Muscle of leg (tissue), 16 donors: ENCODE measurements around the gene C3orf22. TPM values are rescaled to one million over a fixed set of nuclear protein-coding genes. Genes with fewer than 3 reads are reported as not detected.
"Not testable (repeated sequence)": the region's sequence is repeated elsewhere in the genome, so short reads cannot be mapped to it uniquely, and the experiment has no call there.

Experiments used
- DNase-seq: peaks from one replicate; pipeline ENCODE4 v3.0.0; 2013
- H3K27ac ChIP-seq: one replicate; pipeline ENCODE4 v1.5.1; 2013; ENCODE audit warnings: mild to moderate bottlenecking, low read length, control low read depth
- H3K27me3 ChIP-seq: one replicate; pipeline ENCODE4 v1.6.1; 2013; ENCODE audit warnings: low read length; ENCODE audit not compliant: control insufficient read depth, insufficient read depth
- H3K36me3 ChIP-seq: one replicate; pipeline ENCODE4 v1.6.1; 2013; ENCODE audit warnings: low read length; ENCODE audit not compliant: control insufficient read depth, insufficient read depth
- H3K4me1 ChIP-seq: one replicate; pipeline ENCODE4 v1.6.1; 2013; ENCODE audit warnings: low read length; ENCODE audit not compliant: control insufficient read depth, insufficient read depth
- H3K4me3 ChIP-seq: one replicate; pipeline ENCODE4 v1.5.1; 2013; ENCODE audit warnings: low read length, control low read depth
- H3K9me3 ChIP-seq: replicated peaks from 2 replicates; pipeline ENCODE4 v1.6.1; 2013; ENCODE audit warnings: low read depth, low read length; ENCODE audit not compliant: control insufficient read depth
- WGBS: methylation state at CpG from one replicate; pipeline ENCODE4 v1.1.5; 2013; ENCODE audit warnings: missing lambda C conversion rate; ENCODE audit not compliant: insufficient coverage; 5-methylcytosine and 5-hydroxymethylcytosine counted together
- long read RNA-seq, 11 donors: transcript quantifications; one replicate each; lab custom pipeline, GENCODE V29; 2026
- polyA plus RNA-seq, 8 donors: library from polyadenylated mRNA; unstranded; fragments of 120-200 nt; gene quantifications; one replicate each; pipeline versions ENCODE4 v1.2.1 to v1.2.3, GENCODE V29; 2013; ENCODE audit warnings: inconsistent platforms in 1 of 8, low replicate concordance in 1 of 8; ENCODE audit not compliant: insufficient read length in 8 of 8, insufficient read depth in 1 of 8
- total RNA-seq: library from RNA; stranded (reverse); fragments of 120-200 nt; gene quantifications from one replicate; pipeline ENCODE4 v1.2.4, GENCODE V29; 2013

Gene C3orf22
- total RNA-seq, result 0.04 TPM
- under 1 TPM in 1 of 8 donors, not detected in 7; 0.35 TPM for polyA plus RNA-seq
- long read RNA-seq, donor 1, result 0 reads
- long read RNA-seq, donor 2, result 0 reads
- long read RNA-seq, donor 3, result 0 reads
- long read RNA-seq, donor 4, result 0 reads
- long read RNA-seq, donor 5, result 0 reads
- long read RNA-seq, donor 6, result 0 reads
- long read RNA-seq, donor 7, result 0 reads
- long read RNA-seq, donor 8, result 0 reads
- long read RNA-seq, donor 9, result 0 reads
- long read RNA-seq, donor 10, result 0 reads
- long read RNA-seq, donor 11, result 0 reads

- WGBS, result 74% methylated on average over 7 of the region's 9 CpGs
- DNase-seq, result no peak
These were observed at the start of gene C3orf22 for GRCh38 chr3:126558336-126559071. Gene C3orf22 (minus strand): TSS chr3:126558932. CDS start chr3:126553390, 5,542 bp downstream.

GRCh38 chr3:126607214-126607908 lies 48.6 kb upstream of the C3orf22 start:
- Histone ChIP-seq H3K4me3 (no peak overlapping the region), H3K36me3 (peaks cover 35% of the 10 kb centered on the region), H3K9me3 (no peaks in the 10 kb centered on the region)

More at GRCh38 chr3:126558336-126559071, at the start of gene C3orf22:
- no peak within 1 kb of the TSS for H3K27ac ChIP-seq
- H3K36me3 ChIP-seq, result no peaks in the 10 kb centered on the region
- peaks cover 6% of the 10 kb centered on the region for H3K27me3 ChIP-seq
- H3K4me1 ChIP-seq, result no peaks in the 10 kb centered on the region
- H3K9me3 ChIP-seq, result peaks cover 4% of the 10 kb centered on the region
- H3K4me3 ChIP-seq, result no peak within 1 kb of the TSS

GRCh38 chr3:126606001-126606400 lies 47.3 kb upstream of the C3orf22 start:
- no peak for DNase-seq

More at GRCh38 chr3:126607214-126607908, 48.6 kb upstream of the C3orf22 start:
- 86% methylated on average over 7 of the region's 11 CpGs for WGBS
- Histone ChIP-seq H3K4me1 (no peaks in the 10 kb centered on the region), H3K27ac (no peak overlapping the region), H3K27me3 (no peaks in the 10 kb centered on the region)
- DNase-seq, result no peak

GRCh38 chr3:126604691-126605090 lies 46.0 kb upstream of the C3orf22 start:
- H3K4me1 ChIP-seq, result no peaks in the 10 kb centered on the region
- H3K27ac ChIP-seq, result no peak overlapping the region
- peaks cover 27% of the 10 kb centered on the region for H3K36me3 ChIP-seq
- no peaks in the 10 kb centered on the region for H3K9me3 ChIP-seq
- DNase-seq, result no peak
- no peak overlapping the region for H3K4me3 ChIP-seq
- no peaks in the 10 kb centered on the region for H3K27me3 ChIP-seq
- WGBS, result 100% methylated on average over 3 of the region's 6 CpGs

More at GRCh38 chr3:126606001-126606400, 47.3 kb upstream of the C3orf22 start:
- no peaks in the 10 kb centered on the region for H3K4me1 ChIP-seq
- no peaks in the 10 kb centered on the region for H3K27me3 ChIP-seq
- H3K36me3 ChIP-seq, result peaks cover 32% of the 10 kb centered on the region
- no peak overlapping the region for H3K4me3 ChIP-seq
- no peak overlapping the region for H3K27ac ChIP-seq
- WGBS, result 83% methylated on average over 2 of the region's 3 CpGs
- H3K9me3 ChIP-seq, result no peaks in the 10 kb centered on the region

- no peak overlapping the region for H3K27ac ChIP-seq
- no peak overlapping the region for H3K4me3 ChIP-seq
- no peak for DNase-seq
- WGBS, result no CpG with 5 or more reads among the region's 1 CpG
- H3K36me3 ChIP-seq, result no peaks in the 10 kb centered on the region
- H3K4me1 ChIP-seq, result no peaks in the 10 kb centered on the region
- no peaks in the 10 kb centered on the region for H3K27me3 ChIP-seq
- H3K9me3 ChIP-seq, result peaks cover 3% of the 10 kb centered on the region
These were observed 40.4 kb upstream of the C3orf22 start for GRCh38 chr3:126599101-126599500.

- not testable (repeated sequence) for H3K4me3 ChIP-seq, H3K9me3 ChIP-seq, H3K36me3 ChIP-seq, H3K27ac ChIP-seq, DNase-seq, H3K4me1 ChIP-seq, H3K27me3 ChIP-seq
- 67% methylated on average over 2 of the region's 4 CpGs for WGBS
These were observed 36.7 kb upstream of the C3orf22 start for GRCh38 chr3:126595479-126595878.

- DNase-seq, H3K36me3 ChIP-seq, H3K9me3 ChIP-seq, H3K4me1 ChIP-seq, H3K27me3 ChIP-seq, H3K27ac ChIP-seq, H3K4me3 ChIP-seq: not testable (repeated sequence)
- 73% methylated on average over 4 of the region's 5 CpGs for WGBS
These were observed 32.8 kb upstream of the C3orf22 start for GRCh38 chr3:126591515-126591914.

- no peaks in the 10 kb centered on the region for H3K36me3 ChIP-seq
- H3K4me1 ChIP-seq, result no peaks in the 10 kb centered on the region
- no peak overlapping the region for H3K27ac ChIP-seq
- H3K4me3 ChIP-seq, result no peak overlapping the region
- DNase-seq, result no peak
- WGBS, result 64% methylated on average over 2 of the region's 4 CpGs
- H3K9me3 ChIP-seq, result peaks cover 3% of the 10 kb centered on the region
- no peaks in the 10 kb centered on the region for H3K27me3 ChIP-seq
These were observed 23.6 kb upstream of the C3orf22 start for GRCh38 chr3:126582311-126582710.

- Histone ChIP-seq H3K4me3 (no peak overlapping the region), H3K4me1 (no peaks in the 10 kb centered on the region), H3K27ac (no peak overlapping the region), H3K36me3 (no peaks in the 10 kb centered on the region), H3K9me3 (peaks cover 3% of the 10 kb centered on the region), H3K27me3 (no peaks in the 10 kb centered on the region)
- no CpG with 5 or more reads among the region's 2 CpGs for WGBS
- no peak for DNase-seq
These were observed 22.8 kb upstream of the C3orf22 start for GRCh38 chr3:126581569-126581968.

- WGBS, result 92% methylated on average over 2 of the region's 5 CpGs
- Histone ChIP-seq H3K36me3 (no peaks in the 10 kb centered on the region), H3K27ac (no peak overlapping the region), H3K9me3 (peaks cover 3% of the 10 kb centered on the region), H3K27me3 (no peaks in the 10 kb centered on the region), H3K4me3 (no peak overlapping the region), H3K4me1 (no peaks in the 10 kb centered on the region)
- no peak for DNase-seq
These were observed 22.0 kb upstream of the C3orf22 start for GRCh38 chr3:126580746-126581145.
